Heart left ventricle (tissue), 16 donors: Measurements from ENCODE around the gene SPATA2L. TPM values are rescaled to one million over a fixed set of nuclear protein-coding genes. Genes with fewer than 3 reads are reported as not detected.

Source experiments
- ATAC-seq, 4 donors: fragments of 200-7000 bp; cut with Tn5 transposase; one replicate each; pipeline ENCODE4 v1.9.1; 2020 to 2022; ENCODE audit warnings: moderate library complexity in 4 of 4, mild to moderate bottlenecking in 3 of 4, moderate number of reproducible peaks in 1 of 4
- DNase-seq, 5 donors: peaks; one replicate each; pipeline ENCODE4 v3.0.0-alpha.2; 2020
- H3K27ac ChIP-seq, 12 donors: fragments of 200-600 bp; sonication (generic) in 4 of 12; one replicate each; pipeline versions ENCODE4 v1.5.0 to v1.8.0; 2016 to 2022; ENCODE audit warnings: mild to moderate bottlenecking in 2 of 12
- H3K27me3 ChIP-seq, 9 donors: fragments of 200-600 bp; sonication (generic) in 2 of 9; one replicate each; pipeline versions ENCODE4 v1.5.1 to v1.8.0; 2016 to 2022; ENCODE audit warnings: mild to moderate bottlenecking in 3 of 9
- H3K36me3 ChIP-seq, 9 donors: fragments of 200-600 bp; sonication (generic) in 2 of 9; one replicate each; pipeline versions ENCODE4 v1.5.0 to v1.8.0; 2018 to 2022; ENCODE audit warnings: mild to moderate bottlenecking in 2 of 9
- H3K4me1 ChIP-seq, 12 donors: fragments of 200-600 bp; sonication (generic) in 4 of 12; one replicate each; pipeline versions ENCODE4 v1.5.0 to v1.8.0; 2016 to 2022; ENCODE audit warnings: mild to moderate bottlenecking in 3 of 12
- H3K4me3 ChIP-seq, 12 donors: fragments of 200-600 bp; sonication (generic) in 4 of 12; one replicate each; pipeline versions ENCODE4 v1.5.0 to v1.8.0; 2017 to 2022; ENCODE audit warnings: mild to moderate bottlenecking in 9 of 12, moderate library complexity in 4 of 12
- H3K9me3 ChIP-seq, 12 donors: fragments of 200-600 bp; sonication (generic) in 4 of 12; one replicate each; pipeline versions ENCODE4 v1.5.0 to v1.8.0; 2016 to 2022; ENCODE audit warnings: mild to moderate bottlenecking in 1 of 12
- CTCF ChIP-seq, 12 donors: fragments of 200-600 bp; sonication (generic) in 4 of 12; IDR thresholded peaks; one replicate each; pipeline versions ENCODE4 v1.5.0 to v1.8.0; 2018 to 2022; ENCODE audit warnings: antibody characterized with exemption in 12 of 12, mild to moderate bottlenecking in 5 of 12
- POLR2A ChIP-seq, 2 donors: fragments of 450-650 bp; IDR thresholded peaks; one replicate each; pipeline ENCODE4 v1.6.1; 2017; ENCODE audit warnings: antibody characterized with exemption in 2 of 2, mild to moderate bottlenecking in 2 of 2, moderate library complexity in 2 of 2
- WGBS, 4 donors: extraction: QIAGEN DNeasy Blood & Tissue Kit in 2 of 4; methylation state at CpG; one replicate each; pipeline versions ENCODE4 v1.1.5 to v1.1.7; 2013 to 2018; 5-methylcytosine and 5-hydroxymethylcytosine counted together
- intact Hi-C, 10 donors: fragments of 100-400 bp; cut with DNase I; formaldehyde crosslinking; loops; one replicate each; pipeline versions ENCODE4 v1.11.1 to v1.14.2; 2022
- polyA plus RNA-seq, 2 donors: library from polyadenylated mRNA; stranded (reverse); fragments of 200-250 nt; gene quantifications; one replicate each; pipeline ENCODE4 v1.2.3, GENCODE V29; 2013
- total RNA-seq, 9 donors: library from RNA; depleted of rRNA in 2 of 9; stranded (reverse); fragments of >200 nt in 2 of 9; fragmentation: NEBNext Ultra II Directional in 3 of 9; extraction: Animal tissue kit (Norgen Biotek cat#: 25700) in 3 of 9; gene quantifications; one replicate each; pipeline versions ENCODE4 v1.1.0 to v1.2.4, GENCODE V29; 2016 to 2023
- donor health status: ischemic (EF 13 %, LVEDD 7.1; RV severe dilation, severe dysfunction).
- donor health status: healthy with polysubstance abuse.
- donor health status: DM: no; HTN: yes; CAD: no.
- donor health status: DM: no; HTN: no; CAD: no.
- donor health status: ischemic (EF 25% LVEDD 6.9; RV normal size, moderate dysfunction).
- donor health status: ischemic (EF 25% LVEDD 5.7; RV mildly dilated, moderate dysfunction).
- donor health status: healthy.
- donor health status: DM: yes; HTN: yes; CAD: no.
- donor health status: ischemic (EF 35%, LVEDD 5.7; RV mildly dilated, moderate dysfunction).
- donor health status: nonischemic (EF 11% LVEDD 7.7; RV severe dilation, severe dysfunction).
- donor health status: DM: yes; HTN: yes; CAD: no.
- donor health status: PGD.
- donor health status: ischemic (EF 29% LVEDD 5.4; RV normal size, mild dysfunction).
- donor health status: nonischemic (EF 23%, LVEDD 6.1; RV moderate dilation, normal function).

Gene SPATA2L
- total and polyA plus RNA-seq, 11 donors = 1.9 to 15.0 (median 4.0) TPM

GRCh38 chr16:89741342-89742014 is 40.0 kb upstream of the SPATA2L start:
- H3K4me1 ChIP-seq = peaks cover 0 to 4% (median 0%) of the 10 kb centered on the region in 12 donors
- H3K4me3 ChIP-seq = no peak overlapping the region
- H3K36me3 ChIP-seq = peaks cover 0 to 63% (median 47%) of the 10 kb centered on the region in 9 donors
- H3K27me3 ChIP-seq = no peaks in the 10 kb centered on the region
- peak in 3 of 4 donors; percentile 17 to 29 (median 17) for ATAC-seq
- intact Hi-C loops = no loop called here
- 78 to 85% (median 82%) methylated on average over 10 to 11 of the region's 11 CpGs for WGBS, 4 donors
- no peak for DNase-seq
- TF ChIP-seq POLR2A (IDR thresholded peaks at IDR 0.05) (no peak), CTCF (IDR thresholded peaks at IDR 0.05) (no peak)
- no peak overlapping the region for H3K27ac ChIP-seq
- H3K9me3 ChIP-seq = no peaks in the 10 kb centered on the region

GRCh38 chr16:89739383-89739782 is 37.9 kb upstream of the SPATA2L start:
- ATAC-seq (no peak), DNase-seq (no peak)
- Histone ChIP-seq H3K27ac (no peak overlapping the region), H3K4me1 (no peaks in the 10 kb centered on the region), H3K36me3 (peaks cover 0 to 76% (median 68%) of the 10 kb centered on the region in 9 donors), H3K9me3 (no peaks in the 10 kb centered on the region), H3K4me3 (no peak overlapping the region), H3K27me3 (no peaks in the 10 kb centered on the region)
- intact Hi-C loops = no loop called here
- TF ChIP-seq POLR2A (IDR thresholded peaks at IDR 0.05) = no peak
- TF ChIP-seq CTCF (IDR thresholded peaks at IDR 0.05) = no peak
- WGBS, 4 donors = 81 to 96% (median 86%) methylated on average over 6 to 9 of the region's 9 CpGs

GRCh38 chr16:89738538-89739317 is 37.2 kb upstream of the SPATA2L start:
- WGBS, 4 donors = 74 to 83% (median 83%) methylated on average over 9 to 20 of the region's 20 CpGs
- H3K4me1 ChIP-seq = no peaks in the 10 kb centered on the region
- H3K9me3 ChIP-seq = no peaks in the 10 kb centered on the region
- ATAC-seq = peak in 1 of 4 donors; percentile 10
- no peak overlapping the region for H3K27ac ChIP-seq
- peaks cover 0 to 82% (median 75%) of the 10 kb centered on the region in 9 donors for H3K36me3 ChIP-seq
- no peak for TF ChIP-seq POLR2A (IDR thresholded peaks at IDR 0.05)
- TF ChIP-seq CTCF (IDR thresholded peaks at IDR 0.05) = no peak
- DNase-seq = no peak
- H3K27me3 ChIP-seq = no peaks in the 10 kb centered on the region
- intact Hi-C loops = no loop called here
- no peak overlapping the region for H3K4me3 ChIP-seq

GRCh38 chr16:89738072-89738377 is 36.5 kb upstream of the SPATA2L start:
- Histone ChIP-seq H3K27ac (no peak overlapping the region), H3K9me3 (no peaks in the 10 kb centered on the region), H3K27me3 (no peaks in the 10 kb centered on the region), H3K36me3 (peaks cover 4 to 89% (median 82%) of the 10 kb centered on the region in 9 donors), H3K4me3 (no peak overlapping the region), H3K4me1 (no peaks in the 10 kb centered on the region)
- ATAC-seq (no peak), DNase-seq (no peak)
- TF ChIP-seq CTCF (IDR thresholded peaks at IDR 0.05) = no peak
- no peak for TF ChIP-seq POLR2A (IDR thresholded peaks at IDR 0.05)
- intact Hi-C loops = no loop called here
- 91 to 94% (median 93%) methylated on average over 5 to 14 of the region's 14 CpGs for WGBS, 4 donors
